ENCODE measurements around the gene CBLB. TPM values are rescaled to one million over a fixed set of nuclear protein-coding genes. Genes with fewer than 3 reads are reported as not detected.

Gene CBLB
- total and polyA plus RNA-seq, 2 of the 4 experiments (the other 2 are of a cell fraction): 10.1 to 20.1 TPM

DNA sequence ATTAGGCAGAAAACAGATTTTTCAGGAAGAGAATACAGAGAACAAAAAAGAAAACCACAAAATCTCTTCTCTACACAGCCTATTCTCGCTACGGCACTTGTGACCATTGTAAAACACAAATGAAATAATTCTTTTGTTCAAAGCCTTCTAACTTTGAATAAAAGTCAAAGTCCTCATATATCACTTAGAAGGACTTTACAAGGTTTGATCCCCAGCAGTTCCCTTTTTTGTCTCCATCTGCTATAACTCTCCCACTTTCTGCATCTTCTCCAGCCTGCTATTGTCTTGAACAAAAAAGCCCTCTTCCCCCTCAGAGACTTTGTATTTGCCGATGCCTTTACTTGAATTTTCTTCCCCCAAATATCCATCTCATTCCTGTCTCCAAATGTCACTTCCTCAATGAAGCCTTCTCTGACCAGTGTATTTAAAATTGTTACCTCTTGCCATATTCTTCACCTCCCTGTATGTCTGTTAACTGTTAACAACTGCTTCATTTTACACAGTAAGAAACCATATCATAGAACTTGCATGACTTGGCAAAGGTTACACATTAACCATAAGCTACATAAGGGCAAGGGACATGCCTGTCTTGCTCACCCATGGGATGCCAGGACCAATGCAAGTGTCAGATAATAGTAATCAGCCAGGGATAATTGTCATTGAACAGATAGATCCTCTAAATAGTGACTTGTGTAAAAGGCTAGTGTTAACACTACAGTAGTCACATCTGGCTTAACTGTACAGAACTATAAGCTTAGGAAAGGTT is 122.4 kb downstream of the CBLB start:
- no peaks in the 10 kb centered on the region for H3K27me3 ChIP-seq (ENCODE audit: control insufficient read depth, insufficient read depth, low read length)
- ATAC-seq (ENCODE audit: low read depth) (no peak), DNase-seq (no peak)
- in situ Hi-C loops (cut with MboI; ENCODE audit: low sequenced_read_pairs) (no loop called here), dilution Hi-C loops (cut with HindIII; ENCODE audit: low sequenced_read_pairs, unreplicated experiment) (no loop called here), intact Hi-C loops (cut with micrococcal nuclease) (no loop called here)
- H2AK9ac ChIP-seq (replicated peaks; ENCODE audit: low read depth, low read length, poor library complexity): no peak overlapping the region
- WGBS, 2 experiments (ENCODE audit: extremely low coverage in 2 of 2, insufficient read length in 1 of 2): 94% methylated on average over 3 of the region's 3 CpGs; no CpG with 5 or more reads in 1 of the 2 experiments
- no peak overlapping the region for H3K23ac ChIP-seq (ENCODE audit: low read depth, low read length)
- no peak overlapping the region for H4K91ac ChIP-seq (ENCODE audit: insufficient read depth, low read depth, low read length)
- no peak overlapping the region for H2AK5ac ChIP-seq (ENCODE audit: low read depth, low read length)
- POLR2A ChIA-PET (ENCODE audit: unreplicated experiment): no interaction called here
- no peaks in the 10 kb centered on the region for H4K20me1 ChIP-seq (ENCODE audit: insufficient read depth, low read length)
- H3K14ac ChIP-seq (replicated peaks; ENCODE audit: low read depth, low read length): no peak overlapping the region
- no peak overlapping the region for H4K8ac ChIP-seq (ENCODE audit: low read depth in 2 of 2, low read length in 2 of 2)
- H3K79me1 ChIP-seq (ENCODE audit: low read depth in 1 of 2, low read length in 2 of 2): peaks cover 0 to 6% of the 10 kb centered on the region in 2 experiments; a peak in 1 of 4 replicates
- H3K4me3 ChIP-seq (ENCODE audit: insufficient read depth, low read depth, low read length): no peak overlapping the region
- H2BK15ac ChIP-seq (ENCODE audit: low read depth, low read length): no peak overlapping the region
- CTCF ChIA-PET: no interaction called here
- BruUV-seq (replicated peaks): no TSS peak
- H2BK5ac ChIP-seq (ENCODE audit: low read depth, low read length, poor library complexity, severe bottlenecking): no peak overlapping the region
- H3K4me2 ChIP-seq (ENCODE audit: low read depth, low read length): no peak overlapping the region
- H2BK120ac ChIP-seq (ENCODE audit: low read depth, low read length): no peak overlapping the region
- TF ChIP-seq RCOR1 (IDR thresholded peaks at IDR 0.05; ENCODE audit: insufficient replicate concordance, low read length): no peak
- TF ChIP-seq RAD21 (IDR thresholded peaks at IDR 0.05; ENCODE audit: low read length): no peak
- TF ChIP-seq RFX5 (IDR thresholded peaks at IDR 0.05; ENCODE audit: low read depth, low read length): no peak
- TF ChIP-seq SMC3 (IDR thresholded peaks at IDR 0.05; ENCODE audit: low read depth, low read length): no peak
- H3K36me3 ChIP-seq (ENCODE audit: control insufficient read depth, insufficient read depth, low read length): peaks cover 5% of the 10 kb centered on the region
- H2BK20ac ChIP-seq (ENCODE audit: low read depth, low read length): no peak overlapping the region
- H3K4ac ChIP-seq (ENCODE audit: low read depth, low read length): no peak overlapping the region
- H2AFZ ChIP-seq (replicated peaks; ENCODE audit: low read length, poor library complexity): no peak overlapping the region
- H3K9me1 ChIP-seq (ENCODE audit: insufficient read depth, low read length): peaks cover 4% of the 10 kb centered on the region; the same call in 1 of the 2 replicates
- H4K5ac ChIP-seq (ENCODE audit: low read depth, low read length): no peak overlapping the region
- no peak overlapping the region for H3K27ac ChIP-seq (ENCODE audit: insufficient read depth, low read length)
- no peak overlapping the region for H3K56ac ChIP-seq (ENCODE audit: extremely low read depth, insufficient read depth, low read length)
- H3K4me1 ChIP-seq (ENCODE audit: control insufficient read depth, insufficient read depth, low read length): peaks cover 2% of the 10 kb centered on the region; the same call in 1 of the 2 replicates
- H3K18ac ChIP-seq (ENCODE audit: low read depth, low read length): no peak overlapping the region; the same call in 1 of the 2 replicates
- no peak overlapping the region for H3K9ac ChIP-seq (ENCODE audit: low read depth, low read length)
- no peaks in the 10 kb centered on the region for H3K9me3 ChIP-seq (ENCODE audit: control insufficient read depth, insufficient read depth, low read length)
